Stomach (tissue), 4 donors: Measurements from ENCODE around the gene CDCA4.

Experiments
- CTCF ChIP-seq, 7 experiments: fragments of 450-650 bp in 4 of 7; fragments of 200-600 bp in 3 of 7; sonication (generic) in 3 of 7; IDR thresholded peaks; one replicate each; pipeline ENCODE4 v1.5.1; 2016 to 2019; ENCODE audit warnings: antibody characterized with exemption in 7 of 7, control low read depth in 2 of 7, mild to moderate bottlenecking in 1 of 7
- EP300 ChIP-seq: sonication (generic); formaldehyde crosslinking; IDR thresholded peaks from one replicate; pipeline ENCODE4 v1.6.1; 2017; ENCODE audit warnings: antibody characterized with exemption
- POLR2A ChIP-seq, 4 donors: fragments of 450-650 bp; IDR thresholded peaks; one replicate each; pipeline ENCODE4 v1.6.1; 2016; ENCODE audit warnings: antibody characterized with exemption in 4 of 4, control low read depth in 2 of 4, mild to moderate bottlenecking in 1 of 4, moderate library complexity in 1 of 4
- POLR2AphosphoS5 ChIP-seq, 3 donors: sonication (generic); formaldehyde crosslinking; IDR thresholded peaks; one replicate each; pipeline ENCODE4 v1.6.1; 2016; ENCODE audit warnings: antibody characterized with exemption in 3 of 3

GRCh38 chr14:104984056-104984894 lies 36.6 kb downstream of the CDCA4 start:
- no peak for TF ChIP-seq CTCF (IDR thresholded peaks at IDR 0.05)
- TF ChIP-seq POLR2A (IDR thresholded peaks at IDR 0.05), result no peak
- no peak for TF ChIP-seq EP300
- TF ChIP-seq POLR2AphosphoS5 (IDR thresholded peaks at IDR 0.05), result no peak
